Measurements from ENCODE around the gene DSG1.

GRCh38 chr18:31403409-31403808, 85.4 kb downstream of the DSG1 start:
- TF ChIP-seq CTCF (IDR thresholded peaks at IDR 0.05; ENCODE audit: poor library complexity, severe bottlenecking) (no peak), EP300 (conservative IDR thresholded peaks at IDR 0.05; ENCODE audit: poor library complexity, severe bottlenecking) (no peak), EZH2 (IDR thresholded peaks at IDR 0.05; ENCODE audit: borderline replicate concordance, insufficient read depth, low read length, poor library complexity, severe bottlenecking) (no peak), POLR2AphosphoS5 (IDR thresholded peaks at IDR 0.05) (no peak), RAD21 (conservative IDR thresholded peaks at IDR 0.05) (no peak), TAF1 (IDR thresholded peaks at IDR 0.05; ENCODE audit: low read depth) (no peak), SMC3 (conservative IDR thresholded peaks at IDR 0.05; ENCODE audit: poor library complexity) (no peak)
